ENCODE measurements around the gene BUD31. TPM values are rescaled to one million over a fixed set of nuclear protein-coding genes. Genes with fewer than 3 reads are reported as not detected.

BUD31 gene
- total and polyA plus RNA-seq, 10 of the 15 experiments (the other 5 are each of a cell fraction or from before 2014, with no cell fraction given): 74.2 to 317 (median 130) TPM

DNA sequence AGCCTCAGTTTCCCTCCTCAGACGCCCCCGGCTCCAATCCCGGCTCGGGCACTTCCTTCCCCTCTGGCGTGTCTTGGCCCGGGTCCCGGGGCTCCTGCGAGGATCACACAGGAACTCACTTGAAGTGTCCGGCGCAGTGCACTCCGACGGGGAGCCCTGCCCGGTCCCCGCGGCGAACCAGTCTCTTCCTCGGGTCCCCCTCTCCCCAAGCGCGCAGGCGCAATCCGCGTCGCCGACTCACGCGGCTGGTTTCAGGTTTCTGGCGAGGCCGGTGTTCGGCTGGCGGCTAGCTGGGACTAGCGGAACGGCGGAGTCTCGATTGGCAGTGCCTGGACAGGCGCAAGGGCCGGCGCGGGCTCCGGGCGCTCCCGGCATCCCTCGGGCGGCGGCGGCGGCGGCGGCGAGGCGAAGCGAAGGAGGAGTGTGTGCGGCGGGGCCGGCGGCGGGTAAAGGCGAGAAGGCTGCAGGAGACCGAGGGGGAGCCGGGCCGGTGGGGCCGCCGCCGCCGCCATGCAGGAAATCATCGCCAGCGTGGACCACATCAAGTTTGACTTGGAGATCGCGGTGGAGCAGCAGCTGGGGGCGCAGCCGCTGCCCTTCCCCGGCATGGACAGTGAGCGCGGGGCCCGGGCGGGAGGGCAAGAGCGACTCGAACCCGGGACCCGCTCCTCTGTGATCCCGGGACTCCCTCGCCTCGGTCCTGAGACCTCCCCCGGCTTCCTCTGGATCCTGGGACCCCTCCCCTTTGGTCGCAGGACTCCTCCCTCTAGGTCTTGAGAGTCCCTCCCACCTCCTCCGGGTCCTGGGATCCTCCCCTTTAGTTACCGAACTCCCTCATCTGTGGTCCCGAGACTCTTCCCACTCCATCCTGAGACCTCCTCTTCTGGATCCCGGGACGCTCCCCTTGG, 30.1 kb downstream of the BUD31 start, which contains the start of the genes CPSF4 and PTCD1 (continued):
- TF ChIP-seq SPI1 (IDR thresholded peaks at IDR 0.05; ENCODE audit: borderline replicate concordance, insufficient read depth, low read depth, low read length) (no peak), STAT1 (conservative IDR thresholded peaks at IDR 0.05) (0 out of 2 replicates have a peak, but pooled peaks have one; percentile 89), SMAD5 (IDR thresholded peaks at IDR 0.05; ENCODE audit: low read depth) (peak; percentile 29; the same call in 1 of the 2 replicates), YY1 (IDR thresholded peaks at IDR 0.05; ENCODE audit: low read depth, low read length) (peak; percentile 90), IKZF2 (IDR thresholded peaks at IDR 0.05) (peak in 1 of 2 experiments; percentile 29; a peak in 2 of 4 replicates), SIX5 (IDR thresholded peaks at IDR 0.05; ENCODE audit: low read depth, low read length, severe bottlenecking) (peak; percentile 62), SIN3A (IDR thresholded peaks at IDR 0.05; ENCODE audit: low read depth, low read length) (peak; percentile 86), ATF7 (IDR thresholded peaks at IDR 0.05; ENCODE audit: low read depth) (peak; percentile 23; the same call in 1 of the 2 replicates), TCF3 (IDR thresholded peaks at IDR 0.05; ENCODE audit: borderline replicate concordance, insufficient read depth, low read depth, low read length) (0 out of 2 replicates have a peak, but pooled peaks have one; percentile 53), CBFB (IDR thresholded peaks at IDR 0.05; ENCODE audit: low read depth) (peak; percentile 28; the same call in 1 of the 2 replicates), DPF2 (IDR thresholded peaks at IDR 0.05) (peak; percentile 71), BCL11A (IDR thresholded peaks at IDR 0.05; ENCODE audit: low read depth, low read length) (no peak), RB1 (IDR thresholded peaks at IDR 0.05; ENCODE audit: borderline replicate concordance) (peak; percentile 90; the same call in 1 of the 2 replicates), HDGF (IDR thresholded peaks at IDR 0.05) (0 out of 2 replicates have a peak, but pooled peaks have one; percentile 23), BACH1 (IDR thresholded peaks at IDR 0.05; ENCODE audit: borderline replicate concordance) (peak; percentile 86), TAF1 (IDR thresholded peaks at IDR 0.05; ENCODE audit: borderline replicate concordance, low read depth, low read length) (peak; percentile 56; the same call in 1 of the 2 replicates)
- TF ChIP-seq, protein P1, sequence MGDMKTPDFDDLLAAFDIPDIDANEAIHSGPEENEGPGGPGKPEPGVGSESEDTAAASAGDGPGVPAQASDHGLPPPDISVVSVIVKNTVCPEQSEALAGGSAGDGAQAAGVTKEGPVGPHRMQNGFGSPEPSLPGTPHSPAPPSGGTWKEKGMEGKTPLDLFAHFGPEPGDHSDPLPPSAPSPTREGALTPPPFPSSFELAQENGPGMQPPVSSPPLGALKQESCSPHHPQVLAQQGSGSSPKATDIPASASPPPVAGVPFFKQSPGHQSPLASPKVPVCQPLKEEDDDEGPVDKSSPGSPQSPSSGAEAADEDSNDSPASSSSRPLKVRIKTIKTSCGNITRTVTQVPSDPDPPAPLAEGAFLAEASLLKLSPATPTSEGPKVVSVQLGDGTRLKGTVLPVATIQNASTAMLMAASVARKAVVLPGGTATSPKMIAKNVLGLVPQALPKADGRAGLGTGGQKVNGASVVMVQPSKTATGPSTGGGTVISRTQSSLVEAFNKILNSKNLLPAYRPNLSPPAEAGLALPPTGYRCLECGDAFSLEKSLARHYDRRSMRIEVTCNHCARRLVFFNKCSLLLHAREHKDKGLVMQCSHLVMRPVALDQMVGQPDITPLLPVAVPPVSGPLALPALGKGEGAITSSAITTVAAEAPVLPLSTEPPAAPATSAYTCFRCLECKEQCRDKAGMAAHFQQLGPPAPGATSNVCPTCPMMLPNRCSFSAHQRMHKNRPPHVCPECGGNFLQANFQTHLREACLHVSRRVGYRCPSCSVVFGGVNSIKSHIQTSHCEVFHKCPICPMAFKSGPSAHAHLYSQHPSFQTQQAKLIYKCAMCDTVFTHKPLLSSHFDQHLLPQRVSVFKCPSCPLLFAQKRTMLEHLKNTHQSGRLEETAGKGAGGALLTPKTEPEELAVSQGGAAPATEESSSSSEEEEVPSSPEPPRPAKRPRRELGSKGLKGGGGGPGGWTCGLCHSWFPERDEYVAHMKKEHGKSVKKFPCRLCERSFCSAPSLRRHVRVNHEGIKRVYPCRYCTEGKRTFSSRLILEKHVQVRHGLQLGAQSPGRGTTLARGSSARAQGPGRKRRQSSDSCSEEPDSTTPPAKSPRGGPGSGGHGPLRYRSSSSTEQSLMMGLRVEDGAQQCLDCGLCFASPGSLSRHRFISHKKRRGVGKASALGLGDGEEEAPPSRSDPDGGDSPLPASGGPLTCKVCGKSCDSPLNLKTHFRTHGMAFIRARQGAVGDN (IDR thresholded peaks at IDR 0.05): peak; percentile 84
- TF ChIP-seq, protein P2, sequence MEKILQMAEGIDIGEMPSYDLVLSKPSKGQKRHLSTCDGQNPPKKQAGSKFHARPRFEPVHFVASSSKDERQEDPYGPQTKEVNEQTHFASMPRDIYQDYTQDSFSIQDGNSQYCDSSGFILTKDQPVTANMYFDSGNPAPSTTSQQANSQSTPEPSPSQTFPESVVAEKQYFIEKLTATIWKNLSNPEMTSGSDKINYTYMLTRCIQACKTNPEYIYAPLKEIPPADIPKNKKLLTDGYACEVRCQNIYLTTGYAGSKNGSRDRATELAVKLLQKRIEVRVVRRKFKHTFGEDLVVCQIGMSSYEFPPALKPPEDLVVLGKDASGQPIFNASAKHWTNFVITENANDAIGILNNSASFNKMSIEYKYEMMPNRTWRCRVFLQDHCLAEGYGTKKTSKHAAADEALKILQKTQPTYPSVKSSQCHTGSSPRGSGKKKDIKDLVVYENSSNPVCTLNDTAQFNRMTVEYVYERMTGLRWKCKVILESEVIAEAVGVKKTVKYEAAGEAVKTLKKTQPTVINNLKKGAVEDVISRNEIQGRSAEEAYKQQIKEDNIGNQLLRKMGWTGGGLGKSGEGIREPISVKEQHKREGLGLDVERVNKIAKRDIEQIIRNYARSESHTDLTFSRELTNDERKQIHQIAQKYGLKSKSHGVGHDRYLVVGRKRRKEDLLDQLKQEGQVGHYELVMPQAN (conservative IDR thresholded peaks at IDR 0.05): peak; percentile 88
- TF ChIP-seq, protein P3, sequence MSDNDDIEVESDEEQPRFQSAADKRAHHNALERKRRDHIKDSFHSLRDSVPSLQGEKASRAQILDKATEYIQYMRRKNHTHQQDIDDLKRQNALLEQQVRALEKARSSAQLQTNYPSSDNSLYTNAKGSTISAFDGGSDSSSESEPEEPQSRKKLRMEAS (IDR thresholded peaks at IDR 0.05; ENCODE audit: low read depth, low read length): peak; percentile 54; the same call in 1 of the 2 replicates
- TF ChIP-seq, protein P4, sequence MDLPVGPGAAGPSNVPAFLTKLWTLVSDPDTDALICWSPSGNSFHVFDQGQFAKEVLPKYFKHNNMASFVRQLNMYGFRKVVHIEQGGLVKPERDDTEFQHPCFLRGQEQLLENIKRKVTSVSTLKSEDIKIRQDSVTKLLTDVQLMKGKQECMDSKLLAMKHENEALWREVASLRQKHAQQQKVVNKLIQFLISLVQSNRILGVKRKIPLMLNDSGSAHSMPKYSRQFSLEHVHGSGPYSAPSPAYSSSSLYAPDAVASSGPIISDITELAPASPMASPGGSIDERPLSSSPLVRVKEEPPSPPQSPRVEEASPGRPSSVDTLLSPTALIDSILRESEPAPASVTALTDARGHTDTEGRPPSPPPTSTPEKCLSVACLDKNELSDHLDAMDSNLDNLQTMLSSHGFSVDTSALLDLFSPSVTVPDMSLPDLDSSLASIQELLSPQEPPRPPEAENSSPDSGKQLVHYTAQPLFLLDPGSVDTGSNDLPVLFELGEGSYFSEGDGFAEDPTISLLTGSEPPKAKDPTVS (IDR thresholded peaks at IDR 0.05; ENCODE audit: low read depth, low read length): no peak
- TF ChIP-seq, protein P5, sequence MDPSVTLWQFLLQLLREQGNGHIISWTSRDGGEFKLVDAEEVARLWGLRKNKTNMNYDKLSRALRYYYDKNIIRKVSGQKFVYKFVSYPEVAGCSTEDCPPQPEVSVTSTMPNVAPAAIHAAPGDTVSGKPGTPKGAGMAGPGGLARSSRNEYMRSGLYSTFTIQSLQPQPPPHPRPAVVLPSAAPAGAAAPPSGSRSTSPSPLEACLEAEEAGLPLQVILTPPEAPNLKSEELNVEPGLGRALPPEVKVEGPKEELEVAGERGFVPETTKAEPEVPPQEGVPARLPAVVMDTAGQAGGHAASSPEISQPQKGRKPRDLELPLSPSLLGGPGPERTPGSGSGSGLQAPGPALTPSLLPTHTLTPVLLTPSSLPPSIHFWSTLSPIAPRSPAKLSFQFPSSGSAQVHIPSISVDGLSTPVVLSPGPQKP (IDR thresholded peaks at IDR 0.05; ENCODE audit: low read depth, low read length): peak; percentile 60; the same call in 1 of the 2 replicates
